Activated T-helper 1 cell treated with anti-CD3 and anti-CD28 coated beads, Interleukin-12 subunit alpha, Interleukin-12 subunit beta, Interleukin-2, Interleukin-4 antibody, amounts not matched to agents 30 ng/mL and 10 ng/mL and 1 ng/mL, durations not matched to agents 14 hours and 24 hours and 36 hours (primary cell): ENCODE results near the gene HIKESHI. TPM values are rescaled to one million over a fixed set of nuclear protein-coding genes. Genes with fewer than 3 reads are reported as not detected.

Source experiments
- DNase-seq: peaks from one replicate; pipeline ENCODE4 v3.0.0; 2021; ENCODE audit warnings: low spot score
- H3K27ac Mint-ChIP-seq: one replicate; pipeline ENCODE4 v1.8.0; 2021; ENCODE audit warnings: mild to moderate bottlenecking, mixed read lengths
- H3K27me3 Mint-ChIP-seq: one replicate; pipeline ENCODE4 v1.8.0; 2022; ENCODE audit warnings: mild to moderate bottlenecking, moderate library complexity, mixed read lengths; ENCODE audit not compliant: insufficient read depth
- H3K36me3 Mint-ChIP-seq: one replicate; pipeline ENCODE4 v1.8.0; 2021; ENCODE audit warnings: low read depth, mixed read lengths
- H3K4me1 Mint-ChIP-seq: one replicate; pipeline ENCODE4 v1.8.0; 2021; ENCODE audit warnings: low read depth, mixed read lengths
- H3K4me3 Mint-ChIP-seq: one replicate; pipeline ENCODE4 v1.8.0; 2021; ENCODE audit warnings: mild to moderate bottlenecking, moderate library complexity, mixed read lengths
- H3K9me3 Mint-ChIP-seq: one replicate; pipeline ENCODE4 v1.8.0; 2021; ENCODE audit warnings: mixed read lengths
- intact Hi-C: fragments of 100-400 bp; cut with micrococcal nuclease; formaldehyde crosslinking; loops from one replicate; pipeline ENCODE4 v1.15.1; 2024
- total RNA-seq: library from RNA; stranded (reverse); gene quantifications from 2 replicates; pipeline ENCODE4 v1.2.3, GENCODE V29; 2022

Gene HIKESHI, protein sequence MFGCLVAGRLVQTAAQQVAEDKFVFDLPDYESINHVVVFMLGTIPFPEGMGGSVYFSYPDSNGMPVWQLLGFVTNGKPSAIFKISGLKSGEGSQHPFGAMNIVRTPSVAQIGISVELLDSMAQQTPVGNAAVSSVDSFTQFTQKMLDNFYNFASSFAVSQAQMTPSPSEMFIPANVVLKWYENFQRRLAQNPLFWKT
- 54.2 and 56.4 TPM in 2 replicates for total RNA-seq

- H3K9me3 Mint-ChIP-seq, result no peaks in the 10 kb centered on the region
- H3K4me3 Mint-ChIP-seq, result peak within 1 kb of the TSS; percentile 100
- DNase-seq, result peak; percentile 83
- H3K4me1 Mint-ChIP-seq, result peaks cover 28% of the 10 kb centered on the region
- intact Hi-C loops, result loop anchor here (1.0 to 2.0 kb wide), 6 partner anchors 10 to 516 kb away; partner anchors contain the start of gene CCDC83
- H3K27ac Mint-ChIP-seq, result peak within 1 kb of the TSS; percentile 97
- peaks cover 15% of the 10 kb centered on the region for H3K36me3 Mint-ChIP-seq
- no peaks in the 10 kb centered on the region for H3K27me3 Mint-ChIP-seq
Measured at GRCh38 chr11:86302092-86302793, at the start of gene HIKESHI. TSS of gene HIKESHI (plus strand) at chr11:86302240. CDS start at chr11:86302449, 209 bp downstream.

DNA sequence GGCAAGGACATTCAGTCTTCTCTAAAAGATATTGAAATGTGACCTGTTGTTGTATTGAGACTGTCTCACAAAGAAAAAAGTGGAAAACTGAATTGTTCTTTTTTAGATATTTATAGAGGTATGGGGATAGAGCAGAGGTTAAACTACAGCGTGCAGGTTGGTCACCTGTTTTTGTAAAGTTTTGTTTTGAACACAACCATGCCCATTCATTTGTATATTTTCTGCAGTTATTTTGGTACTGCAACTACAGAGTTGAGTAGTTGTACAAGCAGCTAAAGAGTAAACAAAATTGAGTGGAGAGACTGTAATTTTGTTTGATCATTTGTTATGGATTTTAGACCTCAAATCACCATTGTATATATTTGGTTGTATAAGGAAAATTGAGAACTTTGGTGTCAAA, 46.1 kb upstream of the HIKESHI start:
- H3K4me1 Mint-ChIP-seq, result peaks cover 50% of the 10 kb centered on the region
- intact Hi-C loops, result loop anchor here (1.0 kb wide), 3 partner anchors 11 to 209 kb away; no protein-coding TSS in a partner anchor
- no peak for DNase-seq
- no peaks in the 10 kb centered on the region for H3K27me3 Mint-ChIP-seq
- H3K9me3 Mint-ChIP-seq, result no peaks in the 10 kb centered on the region
- H3K36me3 Mint-ChIP-seq, result peaks cover 60% of the 10 kb centered on the region
- peak overlapping the region; percentile 75 for H3K27ac Mint-ChIP-seq
- H3K4me3 Mint-ChIP-seq, result peak overlapping the region; percentile 15

DNA sequence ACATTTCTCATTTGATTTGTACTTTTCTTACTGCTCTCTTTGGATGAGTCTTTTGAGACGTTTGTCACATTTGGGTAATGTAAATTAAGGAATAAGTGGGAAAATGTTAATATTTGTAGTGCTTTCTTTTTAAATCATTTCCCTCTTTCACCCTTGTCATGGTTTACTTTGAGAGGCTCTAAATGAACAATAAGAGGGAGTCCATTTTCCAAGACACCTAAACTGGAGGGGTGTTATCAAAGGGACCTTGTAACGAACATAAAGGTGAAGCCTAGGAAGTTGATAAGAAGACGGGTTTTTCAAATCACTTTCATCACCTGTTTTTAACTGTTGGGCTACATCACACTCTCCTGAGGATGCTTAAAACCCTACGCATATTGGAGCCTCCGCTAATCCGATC, 45.4 kb upstream of the HIKESHI start:
- DNase-seq, result no peak
- H3K4me3 Mint-ChIP-seq, result peak overlapping the region; percentile 7
- H3K27me3 Mint-ChIP-seq, result no peaks in the 10 kb centered on the region
- H3K36me3 Mint-ChIP-seq, result peaks cover 58% of the 10 kb centered on the region
- no peaks in the 10 kb centered on the region for H3K9me3 Mint-ChIP-seq
- intact Hi-C loops, result loop anchor here (1.0 kb wide), 3 partner anchors 11 to 209 kb away; no protein-coding TSS in a partner anchor
- peaks cover 51% of the 10 kb centered on the region for H3K4me1 Mint-ChIP-seq
- peak overlapping the region; percentile 70 for H3K27ac Mint-ChIP-seq

- Mint-ChIP-seq H3K4me1 (peaks cover 45% of the 10 kb centered on the region), H3K4me3 (no peak overlapping the region), H3K27me3 (no peaks in the 10 kb centered on the region), H3K36me3 (peaks cover 58% of the 10 kb centered on the region), H3K27ac (peak overlapping the region; percentile 27), H3K9me3 (no peaks in the 10 kb centered on the region)
- intact Hi-C loops, result no loop called here
- no peak for DNase-seq
Measured at GRCh38 chr11:86257446-86257845, 44.6 kb upstream of the HIKESHI start.

- Mint-ChIP-seq H3K27ac (no peak overlapping the region), H3K36me3 (peaks cover 70% of the 10 kb centered on the region), H3K27me3 (no peaks in the 10 kb centered on the region), H3K4me1 (peaks cover 59% of the 10 kb centered on the region), H3K4me3 (no peak overlapping the region), H3K9me3 (no peaks in the 10 kb centered on the region)
- DNase-seq, result no peak
- intact Hi-C loops, result no loop called here
Measured at GRCh38 chr11:86259730-86260129, 42.3 kb upstream of the HIKESHI start.

- Mint-ChIP-seq H3K27ac (peak overlapping the region; percentile 4), H3K4me3 (no peak overlapping the region), H3K4me1 (peaks cover 52% of the 10 kb centered on the region), H3K9me3 (no peaks in the 10 kb centered on the region), H3K27me3 (no peaks in the 10 kb centered on the region), H3K36me3 (peaks cover 65% of the 10 kb centered on the region)
- no peak for DNase-seq
- intact Hi-C loops, result no loop called here
Measured at GRCh38 chr11:86261328-86261727, 40.7 kb upstream of the HIKESHI start.

- Mint-ChIP-seq H3K4me3 (no peak overlapping the region), H3K9me3 (no peaks in the 10 kb centered on the region), H3K27me3 (no peaks in the 10 kb centered on the region), H3K36me3 (peaks cover 59% of the 10 kb centered on the region), H3K27ac (no peak overlapping the region), H3K4me1 (peaks cover 46% of the 10 kb centered on the region)
- no peak for DNase-seq
- intact Hi-C loops, result no loop called here
Measured at GRCh38 chr11:86262387-86262786, 39.7 kb upstream of the HIKESHI start.

GRCh38 chr11:86264649-86265048, 37.4 kb upstream of the HIKESHI start:
- Mint-ChIP-seq H3K36me3 (peaks cover 61% of the 10 kb centered on the region), H3K4me1 (peaks cover 39% of the 10 kb centered on the region), H3K27ac (no peak overlapping the region), H3K4me3 (no peak overlapping the region), H3K9me3 (no peaks in the 10 kb centered on the region), H3K27me3 (no peaks in the 10 kb centered on the region)
- intact Hi-C loops, result no loop called here
- no peak for DNase-seq

DNA sequence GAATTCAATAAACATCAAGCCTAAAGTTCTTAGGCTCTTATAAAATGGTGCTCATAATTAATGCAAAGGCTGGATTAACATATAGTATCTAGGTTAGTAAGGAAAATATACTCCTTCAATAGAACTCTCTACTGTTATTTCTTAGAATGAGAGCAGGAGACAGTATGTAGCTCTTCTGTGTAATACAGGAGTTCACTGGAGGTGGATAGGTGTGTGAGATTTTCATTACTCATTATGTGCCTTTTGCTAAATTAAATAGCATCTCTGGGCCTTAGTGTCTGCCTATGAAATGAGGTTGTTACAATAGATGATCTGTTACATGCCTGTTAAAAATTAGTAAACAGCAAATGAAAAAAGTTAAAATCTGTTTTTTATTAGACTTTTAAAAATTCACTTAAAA, 36.8 kb upstream of the HIKESHI start:
- peak overlapping the region; percentile 23 for H3K27ac Mint-ChIP-seq
- no peaks in the 10 kb centered on the region for H3K27me3 Mint-ChIP-seq
- H3K36me3 Mint-ChIP-seq, result peaks cover 61% of the 10 kb centered on the region
- no peaks in the 10 kb centered on the region for H3K9me3 Mint-ChIP-seq
- intact Hi-C loops, result no loop called here
- H3K4me1 Mint-ChIP-seq, result peaks cover 44% of the 10 kb centered on the region
- DNase-seq, result no peak
- H3K4me3 Mint-ChIP-seq, result no peak overlapping the region

GRCh38 chr11:86269645-86270044, 32.4 kb upstream of the HIKESHI start:
- Mint-ChIP-seq H3K9me3 (no peaks in the 10 kb centered on the region), H3K36me3 (peaks cover 66% of the 10 kb centered on the region), H3K4me1 (peaks cover 57% of the 10 kb centered on the region), H3K27ac (no peak overlapping the region), H3K4me3 (no peak overlapping the region), H3K27me3 (no peaks in the 10 kb centered on the region)
- intact Hi-C loops, result no loop called here
- DNase-seq, result no peak

- peaks cover 73% of the 10 kb centered on the region for H3K4me1 Mint-ChIP-seq
- H3K4me3 Mint-ChIP-seq, result no peak overlapping the region
- intact Hi-C loops, result no loop called here
- no peaks in the 10 kb centered on the region for H3K9me3 Mint-ChIP-seq
- peaks cover 75% of the 10 kb centered on the region for H3K36me3 Mint-ChIP-seq
- no peaks in the 10 kb centered on the region for H3K27me3 Mint-ChIP-seq
- no peak for DNase-seq
- peak overlapping the region; percentile 13 for H3K27ac Mint-ChIP-seq
Measured at GRCh38 chr11:86274503-86274902, 27.5 kb upstream of the HIKESHI start.

DNA sequence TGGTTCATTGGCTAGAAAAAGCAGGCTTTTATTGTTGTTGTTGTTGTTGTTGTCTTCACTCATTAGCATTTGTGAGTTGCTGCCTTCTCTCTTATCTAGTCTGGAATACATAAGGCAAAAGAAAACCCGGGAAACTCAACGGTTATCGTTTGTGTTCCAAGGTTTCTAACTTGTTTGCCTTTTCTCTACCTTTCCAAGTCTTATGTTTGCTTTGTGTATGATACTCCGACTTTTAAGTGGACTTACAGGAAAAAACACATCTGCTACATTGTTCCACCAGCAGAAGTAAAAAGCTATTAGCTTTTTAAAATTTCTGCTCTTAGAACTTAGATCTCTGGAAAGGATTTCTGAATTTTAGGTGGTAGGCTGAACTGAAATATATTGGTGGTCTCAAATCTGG, 27.0 kb upstream of the HIKESHI start:
- Mint-ChIP-seq H3K4me3 (no peak overlapping the region), H3K4me1 (peaks cover 72% of the 10 kb centered on the region), H3K27ac (peak overlapping the region; percentile 30), H3K9me3 (no peaks in the 10 kb centered on the region), H3K36me3 (peaks cover 75% of the 10 kb centered on the region), H3K27me3 (no peaks in the 10 kb centered on the region)
- DNase-seq, result no peak
- intact Hi-C loops, result no loop called here
